HuH-7 (cell line): Measurements from ENCODE around the gene TMPRSS9.

Experiments
- DNase-seq: peaks from one replicate; pipeline ENCODE4 v3.0.0; 2011; ENCODE audit warnings: low spot score

TMPRSS9 gene

GRCh38 chr19:2329501-2329916 is 30.6 kb upstream of the TMPRSS9 start:
- DNase-seq, result peak; percentile 44

- no peak for DNase-seq
Measured at GRCh38 chr19:2330255-2330631, 29.8 kb upstream of the TMPRSS9 start.

- peak; percentile 90 for DNase-seq
Measured at GRCh38 chr19:2330632-2331284, 29.3 kb upstream of the TMPRSS9 start.

GRCh38 chr19:2331601-2332246 is 28.3 kb upstream of the TMPRSS9 start:
- no peak for DNase-seq

- no peak for DNase-seq
Measured at GRCh38 chr19:2332341-2333026, 27.6 kb upstream of the TMPRSS9 start.

GRCh38 chr19:2333027-2333806 is 26.8 kb upstream of the TMPRSS9 start:
- no peak for DNase-seq

GRCh38 chr19:2333807-2334211 is 26.3 kb upstream of the TMPRSS9 start:
- DNase-seq, result peak; percentile 34

- no peak for DNase-seq
Measured at GRCh38 chr19:2334426-2334825, 25.6 kb upstream of the TMPRSS9 start.

- no peak for DNase-seq
Measured at GRCh38 chr19:2334986-2335846, 24.8 kb upstream of the TMPRSS9 start.

- DNase-seq, result no peak
Measured at GRCh38 chr19:2335848-2336247, 24.2 kb upstream of the TMPRSS9 start.

- no peak for DNase-seq
Measured at GRCh38 chr19:2336528-2337328, 23.3 kb upstream of the TMPRSS9 start.

- DNase-seq, result peak; percentile 65
Measured at GRCh38 chr19:2337329-2337707, 22.7 kb upstream of the TMPRSS9 start.

- DNase-seq, result no peak
Measured at GRCh38 chr19:2338055-2338615, 21.9 kb upstream of the TMPRSS9 start.

- DNase-seq, result no peak
Measured at GRCh38 chr19:2338751-2339643, 21.1 kb upstream of the TMPRSS9 start.

GRCh38 chr19:2339644-2340310 is 20.3 kb upstream of the TMPRSS9 start:
- DNase-seq, result no peak

GRCh38 chr19:2340496-2341243 is 19.4 kb upstream of the TMPRSS9 start:
- no peak for DNase-seq

- no peak for DNase-seq
Measured at GRCh38 chr19:2341244-2341751, 18.8 kb upstream of the TMPRSS9 start.

- DNase-seq, result no peak
Measured at GRCh38 chr19:2341982-2342381, 18.1 kb upstream of the TMPRSS9 start.
